Mammary epithelial cell (primary cell): Measurements from ENCODE around the gene SLC16A12.

Experiments
- CTCF ChIP-seq, 2 donors: IDR thresholded peaks in 1 of 2; conservative IDR thresholded peaks in 1 of 2; 2 replicates each; pipeline ENCODE4 v1.5.1; 2011 to 2012; ENCODE audit warnings: inconsistent platforms in 2 of 2, low read length in 2 of 2, mild to moderate bottlenecking in 2 of 2, control low read depth in 1 of 2, low read depth in 1 of 2; ENCODE audit not compliant: insufficient read depth in 1 of 2; ENCODE audit errors: extremely low read depth in 1 of 2
- EZH2 ChIP-seq: IDR thresholded peaks from 2 replicates; pipeline ENCODE4 v1.6.1; 2012; ENCODE audit warnings: low read length, inconsistent platforms, borderline replicate concordance

GRCh38 chr10:89463846-89464537 lies 71.4 kb downstream of the SLC16A12 start:
- no peak for TF ChIP-seq CTCF (conservative IDR thresholded peaks at IDR 0.05 in 1 of 2, IDR thresholded peaks at IDR 0.05 in 1 of 2; ENCODE audit: extremely low read depth in 1 of 2, insufficient read depth in 1 of 2, low read depth in 1 of 2, low read length in 2 of 2)
- TF ChIP-seq EZH2, result no peak
